HG02852 (cell line): ENCODE measurements around the gene OPN4.

ENCODE experiments used
- ATAC-seq: cut with Tn5 transposase; IDR thresholded peaks from one replicate; pipeline ENCODE4 v1.9.1; 2021; ENCODE audit warnings: mild to moderate bottlenecking, moderate library complexity; ENCODE audit not compliant: unreplicated experiment

The OPN4 gene

GRCh38 chr10:86715836-86716235 lies 61.5 kb downstream of the OPN4 start:
- no peak for ATAC-seq
